Astrocyte of the cerebellum (primary cell): ENCODE results near the gene ZNF778.
"Not testable (repeated sequence)": the region's sequence is repeated elsewhere in the genome, so short reads cannot be mapped to it uniquely, and the experiment has no call there.

Experiments
- DNase-seq: peaks from one replicate; pipeline ENCODE4 v3.0.0-alpha.2; 2011; ENCODE audit warnings: low read depth
- H3K4me3 ChIP-seq: 2 replicates; pipeline ENCODE4 v1.5.1; 2011; ENCODE audit warnings: mild to moderate bottlenecking, low read depth, low read length, moderate library complexity
- CTCF ChIP-seq: IDR thresholded peaks from 2 replicates; pipeline ENCODE4 v1.5.1; 2012; ENCODE audit warnings: low read length, low read depth, moderate library complexity, mild to moderate bottlenecking; ENCODE audit errors: missing control alignments
- in situ Hi-C: cut with HindIII; loops from 2 replicates; pipeline ENCODE4 v1.10.0; 2017; ENCODE audit warnings: low sequenced_read_pairs

ZNF778 gene

GRCh38 chr16:89183463-89183862 is 34.0 kb upstream of the ZNF778 start:
- no peak overlapping the region for H3K4me3 ChIP-seq
- no peak for TF ChIP-seq CTCF
- in situ Hi-C loops: no loop called here
- DNase-seq: no peak

- in situ Hi-C loops: no loop called here
- no peak for DNase-seq
- H3K4me3 ChIP-seq: no peak overlapping the region
- TF ChIP-seq CTCF: no peak
Measured at GRCh38 chr16:89183975-89184676, 33.4 kb upstream of the ZNF778 start.

- no peak overlapping the region for H3K4me3 ChIP-seq
- in situ Hi-C loops: no loop called here
- DNase-seq: no peak
- no peak for TF ChIP-seq CTCF
Measured at GRCh38 chr16:89184677-89184932, 32.9 kb upstream of the ZNF778 start.

DNA sequence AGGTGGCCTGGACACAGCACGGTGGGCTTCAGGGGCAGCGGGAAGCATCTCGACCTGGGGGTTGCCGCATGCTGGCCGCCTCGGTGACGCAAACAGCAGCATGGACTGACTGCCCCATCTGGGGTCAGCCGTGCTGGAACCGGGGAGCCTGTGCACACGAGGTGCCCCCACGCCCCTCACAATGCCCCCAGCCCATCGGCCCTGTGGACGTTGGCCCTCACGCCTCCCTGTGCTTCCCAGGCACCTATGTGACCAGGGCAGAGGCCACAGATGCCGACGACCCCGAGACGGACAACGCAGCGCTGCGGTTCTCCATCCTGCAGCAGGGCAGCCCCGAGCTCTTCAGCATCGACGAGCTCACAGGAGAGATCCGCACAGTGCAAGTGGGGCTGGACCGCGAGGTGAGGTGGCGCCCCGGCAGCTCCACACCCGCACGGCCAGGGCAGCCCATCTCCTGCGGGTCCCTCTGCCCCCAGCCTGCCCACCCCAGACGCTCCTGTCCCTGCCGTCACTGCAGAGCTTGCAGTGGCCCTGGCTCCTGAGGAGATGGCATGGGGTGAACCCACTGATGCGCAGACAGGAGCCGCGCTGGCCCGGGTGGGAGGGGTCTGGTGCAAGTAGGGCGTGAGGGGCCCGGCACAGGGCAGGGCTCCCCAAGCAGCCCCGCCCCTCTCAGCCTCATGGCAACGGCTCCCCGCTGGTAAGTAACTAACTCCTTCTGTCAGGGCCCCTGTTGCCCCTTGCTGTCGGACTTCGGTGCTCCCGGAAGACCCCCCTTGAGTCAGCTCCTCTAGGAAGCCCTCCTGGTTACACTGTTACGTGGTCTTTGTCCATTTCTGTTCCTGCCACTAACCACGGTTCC is 32.3 kb upstream of the ZNF778 start:
- DNase-seq: no peak
- no peak for TF ChIP-seq CTCF
- no peak overlapping the region for H3K4me3 ChIP-seq
- in situ Hi-C loops: no loop called here

- DNase-seq, H3K4me3 ChIP-seq, in situ Hi-C loops: not testable (repeated sequence)
Measured at GRCh38 chr16:89185887-89186592, 31.5 kb upstream of the ZNF778 start.

- in situ Hi-C loops, DNase-seq, H3K4me3 ChIP-seq: not testable (repeated sequence)
Measured at GRCh38 chr16:89186593-89187031, 30.9 kb upstream of the ZNF778 start.

GRCh38 chr16:89187032-89187769 is 30.3 kb upstream of the ZNF778 start:
- no peak for TF ChIP-seq CTCF
- no peak for DNase-seq
- H3K4me3 ChIP-seq: no peak overlapping the region
- in situ Hi-C loops: no loop called here
